Endodermal cell (in vitro differentiated cells): Measurements from ENCODE around the gene MCF2. TPM values are rescaled to one million over a fixed set of nuclear protein-coding genes. Genes with fewer than 3 reads are reported as not detected.

Experiments
- DNase-seq: peaks from one replicate; pipeline ENCODE4 v3.0.0-alpha.2; 2017
- H3K27ac ChIP-seq: 2 replicates; pipeline ENCODE4 v1.5.1; 2013; ENCODE audit warnings: mild to moderate bottlenecking, low read depth, low read length, moderate library complexity
- H3K27me3 ChIP-seq: 2 replicates; pipeline ENCODE4 v1.6.1; 2013; ENCODE audit warnings: mild to moderate bottlenecking, low read length, moderate library complexity; ENCODE audit not compliant: insufficient read depth, control insufficient read depth, poor library complexity, severe bottlenecking
- H3K36me3 ChIP-seq: 2 replicates; pipeline ENCODE4 v1.7.0; 2013; ENCODE audit warnings: mild to moderate bottlenecking, low read length, moderate library complexity; ENCODE audit not compliant: control insufficient read depth, insufficient read depth
- H3K4me1 ChIP-seq: one replicate; pipeline ENCODE4 v1.7.0; 2013; ENCODE audit warnings: low read length; ENCODE audit not compliant: control insufficient read depth, insufficient read depth
- H3K4me3 ChIP-seq: 2 replicates; pipeline ENCODE4 v1.5.1; 2013; ENCODE audit warnings: mild to moderate bottlenecking, low read length, moderate library complexity
- H3K9ac ChIP-seq: 2 replicates; pipeline ENCODE4 v1.6.1; 2013; ENCODE audit warnings: mild to moderate bottlenecking, low read length, moderate library complexity; ENCODE audit not compliant: poor library complexity, severe bottlenecking; ENCODE audit errors: extremely low read depth
- H3K9me3 ChIP-seq: 2 replicates; pipeline ENCODE4 v1.6.1; 2013; ENCODE audit warnings: mild to moderate bottlenecking, low read length, moderate library complexity; ENCODE audit not compliant: control insufficient read depth
- H3K27ac Mint-ChIP-seq: 2 replicates; pipeline ENCODE4 v1.8.0; 2020; ENCODE audit warnings: mixed read lengths
- H3K27me3 Mint-ChIP-seq: 2 replicates; pipeline ENCODE4 v1.8.0; 2021; ENCODE audit warnings: mild to moderate bottlenecking, mixed read lengths; ENCODE audit not compliant: insufficient read depth
- H3K36me3 Mint-ChIP-seq: 2 replicates; pipeline ENCODE4 v1.8.0; 2020; ENCODE audit warnings: low read depth, mixed read lengths
- H3K4me1 Mint-ChIP-seq: 2 replicates; pipeline ENCODE4 v1.8.0; 2020; ENCODE audit warnings: mixed read lengths
- H3K4me3 Mint-ChIP-seq: 2 replicates; pipeline ENCODE4 v1.8.0; 2020; ENCODE audit warnings: mild to moderate bottlenecking, moderate library complexity, mixed read lengths
- H3K9me3 Mint-ChIP-seq: 2 replicates; pipeline ENCODE4 v1.8.0; 2020; ENCODE audit warnings: mild to moderate bottlenecking, mixed read lengths
- CTCF ChIP-seq: fragments of 200-600 bp; sonication (generic); conservative IDR thresholded peaks from 2 replicates; pipeline ENCODE4 v1.5.0; 2021; ENCODE audit warnings: antibody characterized with exemption, mild to moderate bottlenecking
- WGBS, 2 experiments: methylation state at CpG; one replicate each; pipeline versions ENCODE4 v1.1.5 to v1.1.7; 2013; ENCODE audit warnings: missing lambda C conversion rate in 2 of 2, mixed read lengths in 1 of 2; ENCODE audit not compliant: insufficient coverage in 1 of 2, insufficient read length in 1 of 2; 5-methylcytosine and 5-hydroxymethylcytosine counted together
- total RNA-seq, 2 donors: library from RNA; stranded (reverse); fragmentation: NEBNext Ultra II Directional in 1 of 2; extraction: Animal tissue kit (Norgen Biotek cat#: 25700) in 1 of 2; gene quantifications; 2 replicates in 1 of 2; 3 replicates in 1 of 2; pipeline ENCODE4 v1.2.1, GENCODE V29; 2021

MCF2 gene
- total RNA-seq, 2 donors from 2014 or later, result 1.1 to 2.1 TPM

DNA sequence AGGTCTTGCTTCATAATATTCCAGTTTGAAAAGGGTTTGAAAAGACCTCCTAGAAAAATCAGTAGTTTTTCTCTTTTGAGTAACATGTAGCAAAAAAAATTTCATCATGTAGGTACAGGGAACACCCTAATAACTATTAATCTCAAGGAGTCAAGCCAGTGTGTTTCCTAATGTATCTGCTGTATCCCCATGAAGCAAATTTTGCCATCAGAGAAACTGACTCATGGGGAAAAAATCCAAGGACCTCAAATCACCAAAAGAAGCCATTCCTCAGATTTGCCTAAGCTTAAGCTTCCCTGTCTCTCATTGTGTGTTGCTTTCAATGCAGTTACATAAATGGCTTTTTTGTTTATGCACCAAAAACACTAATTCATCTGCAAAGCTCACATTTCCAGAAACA is 147.7 kb downstream of the MCF2 start:
- H3K27me3 Mint-ChIP-seq, result no peaks in the 10 kb centered on the region
- no peak for DNase-seq
- Histone ChIP-seq H3K4me3 (no peak overlapping the region), H3K27ac (no peak overlapping the region), H3K9me3 (no peaks in the 10 kb centered on the region), H3K4me1 (no peaks in the 10 kb centered on the region), H3K9ac (no peak overlapping the region), H3K27me3 (no peaks in the 10 kb centered on the region), H3K36me3 (no peaks in the 10 kb centered on the region)
- H3K36me3 Mint-ChIP-seq, result no peaks in the 10 kb centered on the region
- TF ChIP-seq CTCF, result no peak
- no peaks in the 10 kb centered on the region for H3K9me3 Mint-ChIP-seq
- peaks cover 2% of the 10 kb centered on the region for H3K4me1 Mint-ChIP-seq
- no peak overlapping the region for H3K4me3 Mint-ChIP-seq
- H3K27ac Mint-ChIP-seq, result no peak overlapping the region

DNA sequence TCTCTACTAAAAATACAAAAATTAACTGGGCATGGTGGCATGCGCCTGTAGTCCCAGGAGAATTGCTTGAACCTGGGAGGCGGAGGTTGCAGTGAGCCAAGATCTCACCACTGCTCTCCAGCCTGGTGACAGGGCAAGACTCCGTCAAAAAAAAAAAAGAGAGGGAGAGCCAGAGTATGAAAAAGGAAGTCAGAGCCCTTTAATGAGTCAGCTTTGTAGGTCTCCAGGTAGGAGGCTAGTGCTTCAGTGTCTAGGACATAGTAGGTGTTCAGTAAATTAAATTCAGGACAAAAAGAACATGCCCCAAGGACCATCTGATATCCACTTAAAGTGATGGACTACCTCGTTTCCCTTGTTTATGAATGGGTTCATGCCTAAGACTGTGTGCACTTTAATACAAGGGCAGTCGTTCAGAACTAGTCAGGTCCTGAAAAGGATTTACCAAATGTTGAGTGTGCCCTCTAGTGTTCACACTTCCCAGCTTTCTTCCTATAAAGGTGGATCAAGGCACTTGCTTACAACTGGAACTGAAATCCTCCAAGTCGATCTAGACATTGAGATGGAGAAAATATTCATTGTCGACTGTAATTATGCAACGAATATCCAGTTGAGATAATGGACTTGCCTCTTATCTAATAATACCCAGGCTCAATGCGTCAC is 148.5 kb downstream of the MCF2 start:
- Mint-ChIP-seq H3K4me3 (no peak overlapping the region), H3K27me3 (peaks cover 2% of the 10 kb centered on the region), H3K4me1 (peaks cover 2% of the 10 kb centered on the region), H3K27ac (no peak overlapping the region), H3K9me3 (no peaks in the 10 kb centered on the region), H3K36me3 (no peaks in the 10 kb centered on the region)
- WGBS, 2 experiments, result 7 to 35% methylated on average over 2 to 8 of the region's 9 CpGs
- no peaks in the 10 kb centered on the region for H3K9me3 ChIP-seq
- no peaks in the 10 kb centered on the region for H3K27me3 ChIP-seq
- peak; percentile 89 for TF ChIP-seq CTCF
- no peak overlapping the region for H3K9ac ChIP-seq
- no peaks in the 10 kb centered on the region for H3K36me3 ChIP-seq
- no peak overlapping the region for H3K27ac ChIP-seq
- DNase-seq, result peak; percentile 71
- no peak overlapping the region for H3K4me3 ChIP-seq
- no peaks in the 10 kb centered on the region for H3K4me1 ChIP-seq

DNA sequence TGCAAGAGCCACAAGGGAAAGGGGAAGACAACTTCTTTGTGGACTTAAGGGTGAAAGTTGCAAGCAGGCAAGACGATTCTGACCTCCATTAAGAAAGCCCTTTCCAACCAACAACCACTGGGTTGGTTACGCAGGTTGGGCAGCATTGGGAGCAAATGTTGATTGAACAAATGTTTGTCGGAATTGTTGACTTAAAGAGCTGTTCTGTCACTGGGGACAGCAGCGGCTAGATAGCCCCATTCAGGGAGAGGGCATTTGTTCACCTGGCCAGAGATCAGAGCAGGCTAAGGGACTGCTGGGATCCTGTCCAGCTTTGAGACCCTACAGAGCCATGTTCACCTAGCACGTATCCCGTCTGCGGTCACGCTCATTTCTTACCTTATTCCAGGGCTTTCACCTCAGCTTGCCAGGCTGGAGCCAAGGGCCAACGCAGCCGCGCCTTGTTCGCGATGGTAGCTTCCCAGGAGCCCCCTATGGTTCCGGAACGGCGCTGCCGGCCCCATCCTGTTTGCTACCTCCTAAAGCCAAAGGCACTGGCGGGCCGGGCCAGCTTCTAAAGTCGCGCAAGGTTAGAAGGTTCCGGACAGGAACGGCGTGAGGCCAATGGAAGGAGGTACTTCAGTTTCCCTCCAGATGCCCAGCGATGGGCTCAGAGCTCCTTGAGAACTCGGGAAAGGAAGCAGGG is 152.8 kb downstream of the MCF2 start:
- Mint-ChIP-seq H3K4me1 (peaks cover 2% of the 10 kb centered on the region), H3K36me3 (no peaks in the 10 kb centered on the region), H3K27ac (no peak overlapping the region), H3K4me3 (no peak overlapping the region), H3K27me3 (peaks cover 2% of the 10 kb centered on the region), H3K9me3 (no peaks in the 10 kb centered on the region)
- TF ChIP-seq CTCF, result peak; percentile 36
- WGBS, 2 experiments, result 90 to 94% methylated on average over 6 to 24 of the region's 26 CpGs
- H3K36me3 ChIP-seq, result no peaks in the 10 kb centered on the region
- H3K9me3 ChIP-seq, result no peaks in the 10 kb centered on the region
- no peaks in the 10 kb centered on the region for H3K4me1 ChIP-seq
- H3K4me3 ChIP-seq, result no peak overlapping the region
- H3K9ac ChIP-seq, result no peak overlapping the region
- no peak overlapping the region for H3K27ac ChIP-seq
- peak; percentile 49 for DNase-seq
- H3K27me3 ChIP-seq, result no peaks in the 10 kb centered on the region
